ENCODE measurements around the gene TMEM42. TPM values are rescaled to one million over a fixed set of nuclear protein-coding genes. Genes with fewer than 3 reads are reported as not detected.

The TMEM42 gene
- total and polyA plus RNA-seq, 9 of the 15 experiments (the other 6 are each of a cell fraction or from before 2014, with no cell fraction given): 0.53 to 1.6 (median 0.98) TPM

DNA sequence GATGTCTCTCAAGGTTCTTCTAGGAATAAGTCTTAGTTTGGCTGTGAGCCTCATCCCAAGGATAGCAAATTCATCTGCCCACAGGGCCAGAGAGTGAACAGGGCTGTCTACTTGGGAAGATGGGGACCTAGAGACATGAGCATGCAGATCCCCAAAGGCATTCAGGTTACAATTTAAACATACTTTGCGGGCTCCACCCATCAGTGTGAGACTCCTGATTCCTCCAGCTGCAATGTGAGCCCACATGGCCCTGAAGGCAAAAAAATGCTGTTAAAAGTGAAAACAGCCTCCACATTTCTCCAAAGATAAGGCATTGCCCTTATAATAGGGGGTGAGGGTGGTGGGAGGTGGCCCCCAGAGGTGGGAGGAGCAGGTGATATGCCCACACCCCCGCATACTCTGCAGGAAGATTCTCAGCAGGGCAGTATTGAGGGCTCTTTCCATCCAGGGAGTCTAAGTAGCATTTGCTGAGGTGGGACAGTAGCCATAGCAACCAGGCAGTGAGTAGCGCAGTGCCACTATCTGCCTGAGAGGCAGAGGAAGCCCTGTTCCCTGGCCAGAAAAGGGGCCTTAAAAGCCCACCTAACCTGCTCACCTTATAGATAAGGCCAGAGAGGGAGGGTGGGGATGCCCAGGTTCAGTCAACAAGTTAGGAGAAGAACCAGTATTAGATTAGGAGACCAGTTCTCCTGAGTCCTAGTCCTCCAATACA lies 43.9 kb downstream of the TMEM42 start:
- H3K27ac ChIP-seq (ENCODE audit: extremely low read depth, low read depth, low read length): no peak overlapping the region
- no peak overlapping the region for H3K4me2 ChIP-seq (ENCODE audit: insufficient read depth, low read length)
- H4K20me1 ChIP-seq (replicated peaks; ENCODE audit: control insufficient read depth, insufficient read depth, low read length): no peaks in the 10 kb centered on the region
- intact Hi-C loops (cut with micrococcal nuclease): no loop called here
- H3K79me2 ChIP-seq (ENCODE audit: control insufficient read depth, insufficient read depth, low read length): no peaks in the 10 kb centered on the region
- H3K9ac ChIP-seq (ENCODE audit: insufficient read depth in 1 of 2, low read depth in 2 of 2, low read length in 2 of 2): no peak overlapping the region
- no peak overlapping the region for H3K4me3 ChIP-seq
- FAIRE-seq: no peak
- peak; percentile 39; the same call in 1 of the 3 replicates for ATAC-seq
- no peak for TF ChIP-seq FOXK1 (CRISPR knock-in tag; IDR thresholded peaks at IDR 0.05; ENCODE audit: borderline replicate concordance)
- TF ChIP-seq RFX1 (IDR thresholded peaks at IDR 0.05): peak; percentile 73
- H2AFZ ChIP-seq (ENCODE audit: low read depth, low read length): no peak overlapping the region
- WGBS (ENCODE audit: insufficient coverage, low coverage, missing lambda C conversion rate): 2% methylated on average over 2 of the region's 3 CpGs
- DNase-seq (ENCODE audit: extremely low read depth in 1 of 4, low spot score in 3 of 4): no peak
- no peaks in the 10 kb centered on the region for H3K4me1 ChIP-seq (replicated peaks in 1 of 2; ENCODE audit: control insufficient read depth in 2 of 2, insufficient read depth in 2 of 2, low read length in 2 of 2)
- in situ Hi-C loops (cut with MboI): no loop called here
- BruUV-seq (replicated peaks): no TSS peak
- H3K9me1 ChIP-seq (ENCODE audit: control insufficient read depth, insufficient read depth, low read length): no peaks in the 10 kb centered on the region
- ChIA-PET POLR2A (interaction anchor here (0.8 to 1.4 kb wide), 2 partner anchors 9 to 12 kb away, joined by 5 to 6 read pairs; no protein-coding TSS in a partner anchor), CTCF (ENCODE audit: low intra/inter-chr PET ratio) (no interaction called here)
- H3K9me3 ChIP-seq (replicated peaks; ENCODE audit: control insufficient read depth, insufficient read depth, low read depth, low read length): no peaks in the 10 kb centered on the region
- H3K27me3 ChIP-seq (ENCODE audit: control insufficient read depth in 2 of 2, insufficient read depth in 2 of 2, low read length in 2 of 2): peaks cover 21 to 48% of the 10 kb centered on the region in 2 experiments; a peak in 4 of 5 replicates
- no peaks in the 10 kb centered on the region for H3K36me3 ChIP-seq (ENCODE audit: control insufficient read depth, insufficient read depth, low read length)

DNA sequence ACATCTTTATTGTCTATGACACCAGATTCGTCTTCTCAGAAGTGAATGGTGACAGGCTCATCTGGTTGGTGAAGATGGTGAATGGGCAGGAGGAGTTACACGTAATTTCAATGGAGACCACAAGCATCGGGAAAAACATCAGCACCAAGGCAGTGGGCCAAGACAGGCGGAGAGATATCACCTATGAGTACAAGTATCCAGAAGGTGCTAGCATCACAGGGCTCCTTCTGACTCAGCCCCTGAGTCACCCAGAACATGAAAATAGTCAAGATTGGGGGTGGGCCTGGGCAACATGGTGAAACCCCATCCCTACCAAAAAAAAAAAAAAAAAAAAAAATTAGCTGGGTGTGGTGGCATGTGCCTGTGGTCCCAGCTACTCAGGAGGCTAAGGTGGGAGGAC lies 45.3 kb downstream of the TMEM42 start:
- intact Hi-C loops (cut with micrococcal nuclease) (no loop called here), in situ Hi-C loops (cut with MboI) (no loop called here)
- Histone ChIP-seq H3K4me3 (no peak overlapping the region), H3K27me3 (ENCODE audit: control insufficient read depth in 2 of 2, insufficient read depth in 2 of 2, low read length in 2 of 2) (peaks cover 9 to 34% of the 10 kb centered on the region in 2 experiments; a peak in 4 of 5 replicates), H3K4me2 (ENCODE audit: insufficient read depth, low read length) (no peak overlapping the region), H3K9ac (ENCODE audit: insufficient read depth in 1 of 2, low read depth in 2 of 2, low read length in 2 of 2) (no peak overlapping the region), H2AFZ (ENCODE audit: low read depth, low read length) (no peak overlapping the region), H3K9me3 (replicated peaks; ENCODE audit: control insufficient read depth, insufficient read depth, low read depth, low read length) (no peaks in the 10 kb centered on the region), H3K36me3 (ENCODE audit: control insufficient read depth, insufficient read depth, low read length) (no peaks in the 10 kb centered on the region), H3K79me2 (ENCODE audit: control insufficient read depth, insufficient read depth, low read length) (no peaks in the 10 kb centered on the region), H3K27ac (ENCODE audit: extremely low read depth, low read depth, low read length) (no peak overlapping the region), H4K20me1 (replicated peaks; ENCODE audit: control insufficient read depth, insufficient read depth, low read length) (no peaks in the 10 kb centered on the region), H3K9me1 (ENCODE audit: control insufficient read depth, insufficient read depth, low read length) (no peaks in the 10 kb centered on the region), H3K4me1 (replicated peaks in 1 of 2; ENCODE audit: control insufficient read depth in 2 of 2, insufficient read depth in 2 of 2, low read length in 2 of 2) (no peaks in the 10 kb centered on the region)
- 2% methylated on average over 4 of the region's 4 CpGs for WGBS (ENCODE audit: insufficient coverage, low coverage, missing lambda C conversion rate)
- DNase-seq (ENCODE audit: extremely low read depth in 1 of 4, low spot score in 3 of 4) (no peak), FAIRE-seq (no peak), ATAC-seq (no peak)
- ChIA-PET POLR2A (interaction anchor here (0.6 to 1.1 kb wide), 3 partner anchors 20 to 659 kb away, joined by 3 to 7 read pairs (median 3); no protein-coding TSS in a partner anchor), CTCF (ENCODE audit: low intra/inter-chr PET ratio) (no interaction called here)
- no TSS peak for BruUV-seq (replicated peaks)
- TF ChIP-seq U2AF2 (optimal IDR thresholded peaks at IDR 0.05; ENCODE audit: low read depth, low read length) (no peak), CHD4 (IDR thresholded peaks at IDR 0.05; ENCODE audit: insufficient read depth, insufficient replicate concordance, low read depth, low read length, poor library complexity, severe bottlenecking) (no peak), RNF2 (IDR thresholded peaks at IDR 0.05) (no peak)
